CD4-positive, alpha-beta T cell (primary cell): ENCODE measurements around the gene EMILIN1. TPM values are rescaled to one million over a fixed set of nuclear protein-coding genes. Genes with fewer than 3 reads are reported as not detected.
"Not testable (repeated sequence)": the region's sequence is repeated elsewhere in the genome, so short reads cannot be mapped to it uniquely, and the experiment has no call there.

Experiments used
- ATAC-seq: fragments of 200-7000 bp; cut with Tn5 transposase; one replicate; pipeline ENCODE4 v1.10.0; 2022; ENCODE audit warnings: mild to moderate bottlenecking; ENCODE audit not compliant: poor library complexity
- CTCF ChIA-PET: fragments of 350-600 bp; sonication (Branson Sonifier 250); formaldehyde crosslinking; loops from one replicate; lab custom pipeline; 2021; ENCODE audit warnings: antibody characterized with exemption, inconsistent platforms; lab: Charles Lee
- POLR2A ChIA-PET: fragments of 350-600 bp; sonication (Branson Sonifier 250); formaldehyde crosslinking; loops from one replicate; lab custom pipeline; 2021; ENCODE audit warnings: antibody characterized with exemption, inconsistent platforms; lab: Charles Lee
- DNase-seq, 14 experiments: peaks; one replicate each; pipeline ENCODE4 v3.0.0-alpha.2; 2013 to 2020; ENCODE audit warnings: mixed read lengths in 2 of 14
- H3K27ac ChIP-seq, 2 donors: one replicate each; pipeline versions ENCODE4 v1.5.1 to v1.7.0; 2013; ENCODE audit warnings: low read length in 2 of 2, low read depth in 1 of 2, mild to moderate bottlenecking in 1 of 2
- H3K27me3 ChIP-seq, 2 experiments: 1 replicate in 1 of 2; 2 replicates in 1 of 2; pipeline versions ENCODE4 v1.6.1 to v1.7.0; 2013; ENCODE audit warnings: low read length in 2 of 2, control low read depth in 1 of 2, mild to moderate bottlenecking in 1 of 2, moderate library complexity in 1 of 2; ENCODE audit not compliant: insufficient read depth in 2 of 2, control insufficient read depth in 1 of 2
- H3K36me3 ChIP-seq: one replicate; pipeline ENCODE4 v1.6.1; 2013; ENCODE audit warnings: low read length, control low read depth; ENCODE audit not compliant: insufficient read depth
- H3K4me1 ChIP-seq: one replicate; pipeline ENCODE4 v1.6.1; 2013; ENCODE audit warnings: low read length, control low read depth; ENCODE audit not compliant: insufficient read depth
- H3K4me3 ChIP-seq: one replicate; pipeline ENCODE4 v1.5.1; 2013; ENCODE audit warnings: mild to moderate bottlenecking, low read length, moderate library complexity
- H3K9me3 ChIP-seq, 2 experiments: 1 replicate in 1 of 2; 2 replicates in 1 of 2; pipeline versions ENCODE4 v1.6.1 to v1.7.0; 2013; ENCODE audit warnings: low read length in 2 of 2, mild to moderate bottlenecking in 2 of 2, control low read depth in 1 of 2, moderate library complexity in 1 of 2; ENCODE audit not compliant: control insufficient read depth in 1 of 2, insufficient read depth in 1 of 2
- H3K27ac Mint-ChIP-seq: one replicate; pipeline ENCODE4 v1.8.0; 2020; ENCODE audit warnings: mixed read lengths
- H3K27me3 Mint-ChIP-seq: one replicate; pipeline ENCODE4 v1.8.0; 2021; ENCODE audit warnings: mixed read lengths
- H3K36me3 Mint-ChIP-seq: one replicate; pipeline ENCODE4 v1.8.0; 2021; ENCODE audit warnings: low read depth, mixed read lengths
- H3K4me1 Mint-ChIP-seq: one replicate; pipeline ENCODE4 v1.8.0; 2021; ENCODE audit warnings: low read depth, mixed read lengths
- H3K4me3 Mint-ChIP-seq: one replicate; pipeline ENCODE4 v1.8.0; 2020; ENCODE audit warnings: mild to moderate bottlenecking, mixed read lengths
- H3K9me3 Mint-ChIP-seq: one replicate; pipeline ENCODE4 v1.8.0; 2020; ENCODE audit warnings: mixed read lengths
- intact Hi-C, 2 experiments: fragments of 100-400 bp; cut with DNase I in 1 of 2; cut with micrococcal nuclease in 1 of 2; formaldehyde crosslinking; loops; one replicate each; pipeline versions ENCODE4 v1.15.1 to v1.9.0; 2023 to 2025; cut with DNase I, micrococcal nuclease
- total RNA-seq, 174 experiments: library from RNA in 2 of 174; stranded (reverse) in 2 of 174; gene quantifications; one replicate each; pipeline ENCODE4 v1.2.3 and lab custom pipeline; 2021 to 2026
- TF ChIP-seq, protein P1 (sequence below): fragments of 200-600 bp; IDR thresholded peaks from one replicate; pipeline ENCODE4 v1.8.0; 2022; ENCODE audit warnings: antibody characterized with exemption, mild to moderate bottlenecking

EMILIN1 gene
- total RNA-seq, 2 experiments from 2014 or later: 0.14 to 0.25 TPM

- CTCF ChIA-PET: interaction anchor here (0.5 to 1.3 kb wide), 2 partner anchors 13 to 35 kb away, joined by 3 to 8 read pairs; partner anchors contain the start of gene KHK
- H3K4me1 ChIP-seq: peaks cover 69% of the 10 kb centered on the region
- intact Hi-C loops: loop anchor here in 1 of 2 experiments (1.0 to 5.0 kb wide), 3 partner anchors 7 to 139 kb away; partner anchors contain the start of genes ATRAID, PREB and SLC5A6
- H3K9me3 ChIP-seq: no peaks in the 10 kb centered on the region
- no peak for ATAC-seq
- Mint-ChIP-seq H3K9me3 (no peaks in the 10 kb centered on the region), H3K4me1 (peaks cover 89% of the 10 kb centered on the region), H3K36me3 (peaks cover 31% of the 10 kb centered on the region), H3K4me3 (peak overlapping the region; percentile 86), H3K27me3 (no peaks in the 10 kb centered on the region), H3K27ac (peak overlapping the region; percentile 81)
- peaks cover 23% of the 10 kb centered on the region for H3K36me3 ChIP-seq
- no peaks in the 10 kb centered on the region for H3K27me3 ChIP-seq
- no peak overlapping the region for H3K4me3 ChIP-seq
- POLR2A ChIA-PET: interaction anchor here (2.2 to 13.4 kb wide), 4 partner anchors 11 to 139 kb away, joined by 6 to 301 read pairs (median 87); partner anchors contain the start of genes AGBL5, ATRAID, KHK and PREB
- peak overlapping the region in 1 of 2 donors; percentile 78 for H3K27ac ChIP-seq
- TF ChIP-seq, protein P1, sequence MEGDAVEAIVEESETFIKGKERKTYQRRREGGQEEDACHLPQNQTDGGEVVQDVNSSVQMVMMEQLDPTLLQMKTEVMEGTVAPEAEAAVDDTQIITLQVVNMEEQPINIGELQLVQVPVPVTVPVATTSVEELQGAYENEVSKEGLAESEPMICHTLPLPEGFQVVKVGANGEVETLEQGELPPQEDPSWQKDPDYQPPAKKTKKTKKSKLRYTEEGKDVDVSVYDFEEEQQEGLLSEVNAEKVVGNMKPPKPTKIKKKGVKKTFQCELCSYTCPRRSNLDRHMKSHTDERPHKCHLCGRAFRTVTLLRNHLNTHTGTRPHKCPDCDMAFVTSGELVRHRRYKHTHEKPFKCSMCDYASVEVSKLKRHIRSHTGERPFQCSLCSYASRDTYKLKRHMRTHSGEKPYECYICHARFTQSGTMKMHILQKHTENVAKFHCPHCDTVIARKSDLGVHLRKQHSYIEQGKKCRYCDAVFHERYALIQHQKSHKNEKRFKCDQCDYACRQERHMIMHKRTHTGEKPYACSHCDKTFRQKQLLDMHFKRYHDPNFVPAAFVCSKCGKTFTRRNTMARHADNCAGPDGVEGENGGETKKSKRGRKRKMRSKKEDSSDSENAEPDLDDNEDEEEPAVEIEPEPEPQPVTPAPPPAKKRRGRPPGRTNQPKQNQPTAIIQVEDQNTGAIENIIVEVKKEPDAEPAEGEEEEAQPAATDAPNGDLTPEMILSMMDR: no peak
- DNase-seq: no peak
Measured at GRCh38 chr2:27072920-27073319, 5.5 kb upstream of the EMILIN1 start.

DNA sequence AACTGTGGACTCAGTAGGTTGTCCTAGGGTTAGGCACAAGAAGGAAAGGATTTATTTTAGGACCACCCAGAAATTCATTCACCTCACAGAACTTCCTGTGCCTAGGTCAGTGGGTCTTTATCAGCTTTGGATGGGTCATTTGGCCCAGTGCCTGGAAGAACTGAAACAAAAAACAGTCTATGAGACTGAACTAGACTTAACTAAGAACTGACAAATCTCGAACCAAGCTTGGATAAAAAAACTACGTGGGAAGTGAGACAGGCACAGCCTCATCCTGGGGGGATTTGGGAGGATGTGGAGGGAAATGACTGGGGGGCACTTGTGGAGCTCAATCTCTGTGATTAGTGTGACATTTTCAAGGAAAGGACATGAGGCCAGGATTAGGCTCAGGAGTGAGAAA is 4.6 kb upstream of the EMILIN1 start:
- intact Hi-C loops: loop anchor here in 1 of 2 experiments (5.0 kb wide), 2 partner anchors 59 to 139 kb away; partner anchors contain the start of genes ATRAID, PREB and SLC5A6
- POLR2A ChIA-PET: interaction anchor here (10.6 to 13.4 kb wide), 2 partner anchors 10 to 18 kb away, joined by 161 to 301 read pairs; partner anchors contain the start of genes AGBL5 and KHK
- no peak for DNase-seq
- peak overlapping the region; percentile 86 for H3K4me3 Mint-ChIP-seq
- H3K4me3 ChIP-seq: no peak overlapping the region
- H3K36me3 Mint-ChIP-seq: peaks cover 22% of the 10 kb centered on the region
- no peaks in the 10 kb centered on the region for H3K27me3 ChIP-seq
- no peak overlapping the region for H3K27ac ChIP-seq
- H3K36me3 ChIP-seq: peaks cover 14% of the 10 kb centered on the region
- peak overlapping the region; percentile 73 for H3K27ac Mint-ChIP-seq
- no peaks in the 10 kb centered on the region for H3K27me3 Mint-ChIP-seq
- H3K4me1 ChIP-seq: peaks cover 60% of the 10 kb centered on the region
- CTCF ChIA-PET: interaction anchor here (0.6 to 1.3 kb wide), 4 partner anchors 13 to 302 kb away, joined by 3 to 8 read pairs (median 3); partner anchors contain the start of gene KHK
- H3K9me3 Mint-ChIP-seq: no peaks in the 10 kb centered on the region
- TF ChIP-seq, protein P1: no peak
- no peaks in the 10 kb centered on the region for H3K9me3 ChIP-seq
- H3K4me1 Mint-ChIP-seq: peaks cover 80% of the 10 kb centered on the region
- no peak for ATAC-seq

DNA sequence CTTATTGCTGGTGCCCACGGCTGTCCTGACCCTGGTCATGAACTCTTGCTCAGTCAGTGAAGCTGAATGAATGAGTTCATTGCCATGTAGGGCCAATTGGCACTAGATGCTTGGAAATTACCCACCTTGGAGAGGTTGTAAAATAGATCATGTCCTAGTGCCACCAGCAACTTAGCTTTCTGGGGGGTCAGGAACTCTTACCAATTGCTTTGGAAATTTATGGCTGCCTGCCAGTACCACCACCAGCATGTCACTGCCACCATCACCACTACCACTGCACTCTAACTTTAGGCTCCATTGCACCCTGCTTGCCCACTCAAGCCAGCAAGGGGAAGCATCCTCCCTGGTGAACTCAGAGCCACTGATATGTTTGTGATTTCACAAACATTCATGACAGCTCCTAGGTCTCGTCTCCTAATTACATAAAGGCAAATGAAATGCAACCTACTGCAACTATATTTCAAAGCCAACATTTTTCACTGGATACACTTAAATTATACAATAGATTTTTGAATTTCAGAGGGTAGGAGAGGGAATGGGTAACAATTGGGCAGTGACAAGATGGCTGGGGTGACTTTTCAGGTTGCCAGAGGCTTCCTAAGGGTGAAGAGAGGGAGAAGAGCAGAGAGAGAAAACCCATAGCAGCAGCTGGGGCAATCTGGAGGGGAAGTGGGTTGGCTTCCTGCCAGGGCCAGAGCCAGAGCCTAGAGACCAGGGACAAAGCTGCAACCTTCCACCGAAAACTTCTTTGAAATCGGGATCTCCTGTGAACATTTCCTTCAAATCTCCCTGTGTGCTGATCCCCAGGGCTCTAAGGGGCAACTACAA is 3.5 kb upstream of the EMILIN1 start:
- Mint-ChIP-seq H3K36me3 (peaks cover 11% of the 10 kb centered on the region), H3K4me3 (peak overlapping the region; percentile 80), H3K9me3 (no peaks in the 10 kb centered on the region), H3K27me3 (no peaks in the 10 kb centered on the region), H3K4me1 (peaks cover 69% of the 10 kb centered on the region), H3K27ac (peak overlapping the region; percentile 73)
- DNase-seq (peak in 13 of 14 experiments; percentile 38 to 80 (median 53)), ATAC-seq (no peak)
- Histone ChIP-seq H3K4me3 (no peak overlapping the region), H3K9me3 (no peaks in the 10 kb centered on the region), H3K4me1 (peaks cover 48% of the 10 kb centered on the region), H3K27me3 (no peaks in the 10 kb centered on the region), H3K27ac (peak overlapping the region in 1 of 2 donors; percentile 22), H3K36me3 (peaks cover 2% of the 10 kb centered on the region)
- intact Hi-C loops: loop anchor here in 1 of 2 experiments (5.0 kb wide), 2 partner anchors 57 to 137 kb away; partner anchors contain the start of genes ATRAID, PREB and SLC5A6
- ChIA-PET CTCF (interaction anchor here (0.9 kb wide), 1 partner anchor 113 kb away, joined by 3 read pairs; no protein-coding TSS in a partner anchor), POLR2A (interaction anchor here (10.6 to 13.4 kb wide), 2 partner anchors 9 to 20 kb away, joined by 161 to 301 read pairs; partner anchors contain the start of genes AGBL5 and KHK)
- TF ChIP-seq, protein P1: no peak

GRCh38 chr2:27075566-27075871 is 2.9 kb upstream of the EMILIN1 start:
- H3K9me3 ChIP-seq, ATAC-seq, H3K36me3 Mint-ChIP-seq, H3K27me3 ChIP-seq, CTCF ChIA-PET, H3K27me3 Mint-ChIP-seq, DNase-seq, H3K9me3 Mint-ChIP-seq, intact Hi-C loops, H3K36me3 ChIP-seq, H3K4me3 ChIP-seq: not testable (repeated sequence)
- peaks cover 45% of the 10 kb centered on the region for H3K4me1 ChIP-seq
- Mint-ChIP-seq H3K4me1 (peaks cover 65% of the 10 kb centered on the region), H3K4me3 (peak overlapping the region; percentile 80), H3K27ac (peak overlapping the region; percentile 73)
- POLR2A ChIA-PET: interaction anchor here (10.6 to 13.4 kb wide), 2 partner anchors 8 to 20 kb away, joined by 161 to 301 read pairs; partner anchors contain the start of genes AGBL5 and KHK
- H3K27ac ChIP-seq: peak overlapping the region in 1 of 2 donors; percentile 22
